PC-9 (cell line): ENCODE measurements around the gene LZTS2. TPM values are rescaled to one million over a fixed set of nuclear protein-coding genes. Genes with fewer than 3 reads are reported as not detected.
A peak's percentile ranks its signal among the peaks of the same experiment; 100 is the strongest.

Experiments
- BruUV-seq: library from RNA; stranded (reverse); fragments of 400-500 nt; replicated peaks from 2 replicates; lab custom pipeline; 2021; lab: Mats Ljungman, UMichigan
- CTCF ChIA-PET: fragments of 300-600 bp; sonication (Branson Sonifier 250); formaldehyde crosslinking; loops from one replicate; lab custom pipeline; 2022; ENCODE audit warnings: antibody characterized with exemption; lab: Charles Lee
- POLR2A ChIA-PET: fragments of 300-600 bp; sonication (Branson Sonifier 250); formaldehyde crosslinking; loops from one replicate; lab custom pipeline; 2022; ENCODE audit warnings: antibody characterized with exemption; ENCODE audit not compliant: unreplicated experiment; lab: Charles Lee
- DNase-seq, 2 experiments: peaks; one replicate each; pipeline versions ENCODE4 v3.0.0 to v3.0.0-alpha.2; 2015 to 2022; ENCODE audit warnings: mixed read lengths in 1 of 2
- H2AFZ ChIP-seq: fragments of 200-600 bp; sonication (generic); 2 replicates; pipeline ENCODE4 v1.8.1; 2017; ENCODE audit warnings: antibody characterized with exemption
- H3F3A ChIP-seq: fragments of 200-600 bp; sonication (generic); 2 replicates; pipeline ENCODE4 v1.8.1; 2017; ENCODE audit warnings: antibody characterized with exemption, mild to moderate bottlenecking, low read depth; ENCODE audit not compliant: insufficient read depth
- H3K27ac ChIP-seq: fragments of 200-600 bp; sonication (generic); 2 replicates; pipeline ENCODE4 v1.6.1; 2016; ENCODE audit warnings: mixed run types
- H3K27me3 ChIP-seq: fragments of 200-600 bp; sonication (generic); 2 replicates; pipeline ENCODE4 v1.6.1; 2016; ENCODE audit warnings: low read depth, mixed run types; ENCODE audit not compliant: insufficient read depth
- H3K36me3 ChIP-seq: fragments of 200-600 bp; sonication (generic); 2 replicates; pipeline ENCODE4 v1.6.1; 2016; ENCODE audit warnings: low read depth, mixed run types
- H3K4me1 ChIP-seq: fragments of 200-600 bp; sonication (generic); replicated peaks from 2 replicates; pipeline ENCODE4 v1.6.1; 2016; ENCODE audit warnings: mixed run types; ENCODE audit not compliant: insufficient read depth
- H3K4me2 ChIP-seq: fragments of 200-600 bp; sonication (generic); 2 replicates; pipeline ENCODE4 v1.6.1; 2017; ENCODE audit warnings: mixed run types
- H3K4me3 ChIP-seq: fragments of 200-600 bp; sonication (generic); 2 replicates; pipeline ENCODE4 v1.6.1; 2016; ENCODE audit warnings: mixed run types
- H3K79me2 ChIP-seq: fragments of 200-600 bp; sonication (generic); 2 replicates; pipeline ENCODE4 v1.6.1; 2017; ENCODE audit warnings: low read depth, mixed run types
- H3K9me2 ChIP-seq: fragments of 200-600 bp; sonication (generic); 2 replicates; pipeline ENCODE4 v1.8.1; 2017; ENCODE audit warnings: mild to moderate bottlenecking; ENCODE audit not compliant: insufficient read depth
- H3K9me3 ChIP-seq: fragments of 200-600 bp; sonication (generic); 2 replicates; pipeline ENCODE4 v1.8.1; 2016; ENCODE audit warnings: low read depth; ENCODE audit not compliant: insufficient read depth
- H4K20me1 ChIP-seq: fragments of 200-600 bp; sonication (generic); 2 replicates; pipeline ENCODE4 v1.8.1; 2017; ENCODE audit not compliant: insufficient read depth
- EZH2 ChIP-seq: fragments of 200-600 bp; sonication (generic); IDR thresholded peaks from 2 replicates; pipeline ENCODE4 v1.8.0; 2017; ENCODE audit warnings: antibody characterized with exemption, low read depth
- intact Hi-C: fragments of 100-400 bp; cut with micrococcal nuclease; formaldehyde crosslinking; loops from one replicate; pipeline ENCODE4 v1.10.0; 2022; ENCODE audit not compliant: unreplicated experiment
- total RNA-seq: library from RNA; stranded (reverse); gene quantifications from 2 replicates; pipeline ENCODE4 v1.2.3, GENCODE V29; 2021
- TF ChIP-seq, protein P1 (sequence below): fragments of 200-600 bp; sonication (generic); conservative IDR thresholded peaks from 2 replicates; pipeline ENCODE4 v1.6.1; 2017; ENCODE audit warnings: mixed run types, antibody characterized with exemption, mild to moderate bottlenecking, moderate library complexity

Gene LZTS2
- total RNA-seq, 1 experiment from 2014 or later = 32.5 TPM

- no peaks in the 10 kb centered on the region; the same call in 1 of the 2 replicates for H4K20me1 ChIP-seq
- DNase-seq = no peak
- intact Hi-C loops = no loop called here
Measured at GRCh38 chr10:101000127-101000914, 713 bp downstream of the LZTS2 start.

GRCh38 chr10:101000915-101001658, 1.5 kb downstream of the LZTS2 start:
- POLR2A ChIA-PET = no interaction called here
- H3K4me2 ChIP-seq = no peak overlapping the region
- BruUV-seq = no TSS peak
- peaks cover 11% of the 10 kb centered on the region for H3K4me1 ChIP-seq
- H3K9me3 ChIP-seq = no peaks in the 10 kb centered on the region
- no peaks in the 10 kb centered on the region for H3K27me3 ChIP-seq
- peaks cover 5% of the 10 kb centered on the region; the same call in 1 of the 2 replicates for H3F3A ChIP-seq
- H2AFZ ChIP-seq = no peak overlapping the region
- H4K20me1 ChIP-seq = no peaks in the 10 kb centered on the region; the same call in 1 of the 2 replicates
- intact Hi-C loops = loop anchor here (1.0 kb wide), 1 partner anchor 12 kb away; no protein-coding TSS in a partner anchor
- H3K36me3 ChIP-seq = no peaks in the 10 kb centered on the region
- no peaks in the 10 kb centered on the region for H3K9me2 ChIP-seq
- H3K27ac ChIP-seq = no peak overlapping the region
- H3K79me2 ChIP-seq = 0 out of 2 replicates have a peak, but pooled peaks cover 5% of the 10 kb centered on the region
- no peak overlapping the region for H3K4me3 ChIP-seq
- DNase-seq = no peak
- TF ChIP-seq EZH2 = no peak
- TF ChIP-seq, protein P1, sequence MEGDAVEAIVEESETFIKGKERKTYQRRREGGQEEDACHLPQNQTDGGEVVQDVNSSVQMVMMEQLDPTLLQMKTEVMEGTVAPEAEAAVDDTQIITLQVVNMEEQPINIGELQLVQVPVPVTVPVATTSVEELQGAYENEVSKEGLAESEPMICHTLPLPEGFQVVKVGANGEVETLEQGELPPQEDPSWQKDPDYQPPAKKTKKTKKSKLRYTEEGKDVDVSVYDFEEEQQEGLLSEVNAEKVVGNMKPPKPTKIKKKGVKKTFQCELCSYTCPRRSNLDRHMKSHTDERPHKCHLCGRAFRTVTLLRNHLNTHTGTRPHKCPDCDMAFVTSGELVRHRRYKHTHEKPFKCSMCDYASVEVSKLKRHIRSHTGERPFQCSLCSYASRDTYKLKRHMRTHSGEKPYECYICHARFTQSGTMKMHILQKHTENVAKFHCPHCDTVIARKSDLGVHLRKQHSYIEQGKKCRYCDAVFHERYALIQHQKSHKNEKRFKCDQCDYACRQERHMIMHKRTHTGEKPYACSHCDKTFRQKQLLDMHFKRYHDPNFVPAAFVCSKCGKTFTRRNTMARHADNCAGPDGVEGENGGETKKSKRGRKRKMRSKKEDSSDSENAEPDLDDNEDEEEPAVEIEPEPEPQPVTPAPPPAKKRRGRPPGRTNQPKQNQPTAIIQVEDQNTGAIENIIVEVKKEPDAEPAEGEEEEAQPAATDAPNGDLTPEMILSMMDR = no peak
- CTCF ChIA-PET = interaction anchor here (0.7 kb wide), 1 partner anchor 40 kb away, joined by 3 read pairs; no protein-coding TSS in a partner anchor

More at GRCh38 chr10:101000127-101000914, 713 bp downstream of the LZTS2 start:
- H3K9me2 ChIP-seq = no peaks in the 10 kb centered on the region
- H3K79me2 ChIP-seq = 0 out of 2 replicates have a peak, but pooled peaks cover 5% of the 10 kb centered on the region
- peaks cover 5% of the 10 kb centered on the region; the same call in 1 of the 2 replicates for H3F3A ChIP-seq
- no peaks in the 10 kb centered on the region for H3K27me3 ChIP-seq
- H3K36me3 ChIP-seq = no peaks in the 10 kb centered on the region
- BruUV-seq = TSS peak; percentile 20
- peak overlapping the region; percentile 74 for H3K4me2 ChIP-seq
- H3K27ac ChIP-seq = no peak overlapping the region
- H2AFZ ChIP-seq = no peak overlapping the region
- H3K4me3 ChIP-seq = peak overlapping the region; percentile 52; the same call in 1 of the 2 replicates
- ChIA-PET CTCF (no interaction called here), POLR2A (no interaction called here)
- H3K9me3 ChIP-seq = no peaks in the 10 kb centered on the region
- H3K4me1 ChIP-seq = peaks cover 11% of the 10 kb centered on the region
- TF ChIP-seq, protein P1 = no peak
- no peak for TF ChIP-seq EZH2

GRCh38 chr10:101001659-101002035, 2.0 kb downstream of the LZTS2 start:
- H3K4me3 ChIP-seq = no peak overlapping the region
- ChIA-PET POLR2A (no interaction called here), CTCF (interaction anchor here (0.7 kb wide), 1 partner anchor 40 kb away, joined by 3 read pairs; no protein-coding TSS in a partner anchor)
- BruUV-seq = no TSS peak
- no peaks in the 10 kb centered on the region for H3K9me3 ChIP-seq
- H4K20me1 ChIP-seq = no peaks in the 10 kb centered on the region; the same call in 1 of the 2 replicates
- 0 out of 2 replicates have a peak, but pooled peaks cover 5% of the 10 kb centered on the region for H3K79me2 ChIP-seq
- peaks cover 7% of the 10 kb centered on the region for H3K4me1 ChIP-seq
- H3K27me3 ChIP-seq = no peaks in the 10 kb centered on the region
- DNase-seq = no peak
- H3K27ac ChIP-seq = no peak overlapping the region
- H3K4me2 ChIP-seq = no peak overlapping the region
- TF ChIP-seq, protein P1 = no peak
- no peak for TF ChIP-seq EZH2
- no peaks in the 10 kb centered on the region for H3K36me3 ChIP-seq
- intact Hi-C loops = loop anchor here (1.0 kb wide), 1 partner anchor 12 kb away; no protein-coding TSS in a partner anchor
- no peaks in the 10 kb centered on the region for H3F3A ChIP-seq
- H2AFZ ChIP-seq = no peak overlapping the region
- H3K9me2 ChIP-seq = no peaks in the 10 kb centered on the region
